ENCODE results near the gene TLE3.

Gene TLE3

DNA sequence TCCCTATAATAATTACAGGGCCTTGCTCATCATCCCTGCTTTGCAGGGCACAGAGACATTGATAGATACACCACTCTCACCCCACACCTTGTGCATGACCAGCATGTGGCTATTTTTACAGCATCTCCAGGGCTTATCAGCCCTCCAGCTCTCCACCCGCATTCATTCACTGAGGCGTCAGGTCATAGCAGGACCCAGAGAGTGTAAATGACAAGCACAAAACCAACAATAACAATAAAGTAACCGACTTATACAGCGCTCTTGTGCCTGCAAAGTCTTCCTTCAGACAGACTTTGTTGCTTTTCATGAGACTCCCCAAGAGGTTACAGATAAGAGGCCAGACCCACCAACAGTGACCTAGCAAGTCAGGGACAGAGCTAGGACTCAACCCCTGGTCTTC lies 80.7 kb downstream of the TLE3 start:
- TF ChIP-seq, protein P1, sequence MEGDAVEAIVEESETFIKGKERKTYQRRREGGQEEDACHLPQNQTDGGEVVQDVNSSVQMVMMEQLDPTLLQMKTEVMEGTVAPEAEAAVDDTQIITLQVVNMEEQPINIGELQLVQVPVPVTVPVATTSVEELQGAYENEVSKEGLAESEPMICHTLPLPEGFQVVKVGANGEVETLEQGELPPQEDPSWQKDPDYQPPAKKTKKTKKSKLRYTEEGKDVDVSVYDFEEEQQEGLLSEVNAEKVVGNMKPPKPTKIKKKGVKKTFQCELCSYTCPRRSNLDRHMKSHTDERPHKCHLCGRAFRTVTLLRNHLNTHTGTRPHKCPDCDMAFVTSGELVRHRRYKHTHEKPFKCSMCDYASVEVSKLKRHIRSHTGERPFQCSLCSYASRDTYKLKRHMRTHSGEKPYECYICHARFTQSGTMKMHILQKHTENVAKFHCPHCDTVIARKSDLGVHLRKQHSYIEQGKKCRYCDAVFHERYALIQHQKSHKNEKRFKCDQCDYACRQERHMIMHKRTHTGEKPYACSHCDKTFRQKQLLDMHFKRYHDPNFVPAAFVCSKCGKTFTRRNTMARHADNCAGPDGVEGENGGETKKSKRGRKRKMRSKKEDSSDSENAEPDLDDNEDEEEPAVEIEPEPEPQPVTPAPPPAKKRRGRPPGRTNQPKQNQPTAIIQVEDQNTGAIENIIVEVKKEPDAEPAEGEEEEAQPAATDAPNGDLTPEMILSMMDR (IDR thresholded peaks at IDR 0.05; ENCODE audit: low read depth, low read length), result no peak
- no peak overlapping the region for H3K4me3 ChIP-seq (ENCODE audit: low read depth, low read length)

DNA sequence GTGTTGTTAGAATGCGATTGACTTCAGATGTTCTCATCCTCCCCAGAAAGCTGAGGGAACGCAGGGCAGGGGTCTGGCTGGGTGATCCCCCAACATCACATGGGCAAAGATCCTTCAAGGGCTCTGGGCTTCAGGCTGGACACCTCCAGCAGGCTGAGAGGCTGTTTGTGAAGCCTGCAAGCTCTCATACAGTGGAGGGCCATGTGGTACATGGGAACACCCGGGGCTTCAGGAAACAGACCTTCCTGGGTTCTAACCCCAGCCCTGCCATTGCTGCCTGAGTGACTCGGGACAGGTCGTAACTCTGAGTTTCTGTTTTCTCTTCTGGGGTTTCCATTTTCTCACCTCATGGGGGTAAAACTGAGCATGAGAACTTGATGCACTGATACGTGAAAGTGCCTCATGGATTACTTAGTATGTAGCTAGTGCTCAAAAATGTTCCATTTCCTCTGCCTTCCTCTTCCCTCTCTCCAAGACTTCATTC lies 81.2 kb downstream of the TLE3 start:
- no peak overlapping the region for H3K4me3 ChIP-seq (ENCODE audit: low read depth, low read length)
- TF ChIP-seq, protein P1 (IDR thresholded peaks at IDR 0.05; ENCODE audit: low read depth, low read length), result no peak

GRCh38 chr15:70014860-70015490 lies 82.7 kb downstream of the TLE3 start:
- TF ChIP-seq, protein P1 (IDR thresholded peaks at IDR 0.05; ENCODE audit: low read depth, low read length), result no peak
- H3K4me3 ChIP-seq (ENCODE audit: low read depth, low read length), result no peak overlapping the region

DNA sequence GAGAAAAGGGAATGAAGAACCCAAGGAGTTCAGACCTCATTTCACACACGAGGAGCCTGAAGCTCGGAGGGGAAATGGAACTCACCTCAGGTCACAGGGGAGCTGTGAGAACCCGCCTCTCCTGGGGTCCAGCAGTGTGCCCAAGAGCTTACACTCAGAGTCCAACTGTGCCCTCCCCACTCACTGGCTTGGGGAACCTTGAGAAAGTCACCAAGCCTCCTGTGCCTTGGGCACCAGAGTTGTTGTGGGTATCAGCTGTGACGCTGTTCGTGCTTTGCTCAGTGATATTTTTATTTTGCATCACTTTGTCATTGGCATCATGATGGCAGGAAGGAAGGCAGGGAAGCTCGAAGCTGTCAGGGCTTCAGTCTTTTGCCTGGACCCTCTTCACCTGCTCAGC lies 83.4 kb downstream of the TLE3 start:
- H3K4me3 ChIP-seq (ENCODE audit: low read depth, low read length), result no peak overlapping the region
- TF ChIP-seq, protein P1 (IDR thresholded peaks at IDR 0.05; ENCODE audit: low read depth, low read length), result no peak

DNA sequence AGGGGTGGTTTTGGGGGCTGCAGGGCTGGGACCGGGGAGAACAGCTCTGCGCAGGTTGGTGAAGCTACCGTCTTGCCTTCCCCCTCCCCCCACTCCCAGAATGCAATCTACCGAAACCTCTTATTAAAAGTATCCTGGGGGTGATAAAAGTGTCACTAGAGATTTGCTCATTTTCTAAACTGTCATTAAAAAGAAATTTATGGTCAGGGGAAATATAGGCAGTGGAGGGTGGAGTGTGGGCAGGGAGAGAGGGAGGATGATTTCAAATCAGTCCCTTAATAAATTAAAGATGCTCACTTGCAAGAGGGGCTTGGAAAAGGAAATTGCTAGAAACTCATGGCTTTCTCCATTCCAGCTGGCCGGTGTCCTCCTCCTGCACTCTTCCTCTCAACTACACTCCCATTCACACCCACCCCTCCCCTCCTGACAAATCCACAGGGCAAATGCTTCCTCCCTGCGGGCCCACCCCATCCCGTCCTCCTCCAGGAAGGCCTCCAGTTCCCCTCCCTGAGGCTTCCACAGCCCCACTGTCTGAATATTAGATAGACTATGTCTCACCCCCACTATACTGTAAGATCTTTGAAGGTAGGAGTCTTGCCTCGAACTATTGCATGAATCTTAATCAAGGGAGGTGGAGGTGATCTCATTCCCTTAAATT lies 83.9 kb downstream of the TLE3 start:
- no peak overlapping the region for H3K4me3 ChIP-seq (ENCODE audit: low read depth, low read length)
- TF ChIP-seq, protein P1 (IDR thresholded peaks at IDR 0.05; ENCODE audit: low read depth, low read length), result no peak

- no peak overlapping the region for H3K4me3 ChIP-seq (ENCODE audit: low read depth, low read length)
- TF ChIP-seq, protein P1 (IDR thresholded peaks at IDR 0.05; ENCODE audit: low read depth, low read length), result no peak
Measured at GRCh38 chr15:70012895-70013294, 84.8 kb downstream of the TLE3 start.

DNA sequence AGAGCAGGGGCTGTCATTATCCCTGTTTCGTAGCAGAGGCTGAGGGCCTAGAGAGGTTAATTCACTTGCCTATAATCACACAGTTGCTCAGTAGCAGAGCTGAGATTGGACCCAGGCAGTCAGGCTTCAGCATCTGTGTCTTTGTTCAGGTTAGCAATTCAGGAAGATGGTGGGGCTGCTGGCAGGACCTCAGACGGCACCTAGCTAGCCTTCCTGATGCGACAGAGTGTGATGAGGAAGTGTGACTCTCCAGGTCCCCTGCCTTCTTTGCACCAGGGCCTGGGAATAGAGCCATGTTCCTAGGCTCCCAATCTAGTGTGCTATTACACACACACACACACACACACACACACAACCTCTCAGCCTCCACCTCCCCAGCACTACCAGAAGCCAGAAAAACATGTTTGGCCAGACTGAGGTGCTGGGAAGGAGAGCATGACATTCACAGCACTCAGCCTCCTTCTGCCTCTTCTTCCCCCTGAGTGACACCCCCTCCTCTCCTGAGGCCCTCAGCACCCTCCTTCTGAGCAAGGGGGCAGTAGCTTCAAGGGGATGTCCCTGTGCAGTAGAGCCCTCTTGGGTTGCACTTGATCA lies 88.9 kb downstream of the TLE3 start:
- H3K4me3 ChIP-seq (ENCODE audit: low read depth, low read length), result no peak overlapping the region
- TF ChIP-seq, protein P1 (IDR thresholded peaks at IDR 0.05; ENCODE audit: low read depth, low read length), result no peak
